GM23338 (cell line): Measurements from ENCODE around the gene CGB3. TPM values are rescaled to one million over a fixed set of nuclear protein-coding genes. Genes with fewer than 3 reads are reported as not detected.

Experiments used
- ATAC-seq: fragments of 200-7000 bp; cut with Tn5 transposase; 3 replicates; pipeline ENCODE4 v1.9.1; 2020
- DNase-seq: peaks from one replicate; pipeline ENCODE4 v3.0.0-alpha.2; 2015; ENCODE audit warnings: low spot score
- H2AFZ ChIP-seq: fragments of 200-600 bp; sonication (generic); 2 replicates; pipeline ENCODE4 v1.8.0; 2016; ENCODE audit warnings: antibody characterized with exemption, mild to moderate bottlenecking, moderate library complexity
- H3F3A ChIP-seq: fragments of 200-600 bp; sonication (generic); replicated peaks from 2 replicates; pipeline ENCODE4 v1.8.0; 2017; ENCODE audit warnings: antibody characterized with exemption, mixed run types, low read depth
- H3K27ac ChIP-seq: fragments of 200-600 bp; sonication (generic); 2 replicates; pipeline ENCODE4 v1.6.1; 2016; ENCODE audit warnings: low read depth
- H3K27me3 ChIP-seq: fragments of 200-600 bp; sonication (generic); 2 replicates; pipeline ENCODE4 v1.8.0; 2016; ENCODE audit warnings: mild to moderate bottlenecking, mixed run types, moderate library complexity; ENCODE audit not compliant: insufficient read depth
- H3K36me3 ChIP-seq: fragments of 200-600 bp; sonication (generic); 2 replicates; pipeline ENCODE4 v1.8.0; 2016; ENCODE audit warnings: mild to moderate bottlenecking; ENCODE audit not compliant: insufficient read depth
- H3K4me1 ChIP-seq: fragments of 200-600 bp; sonication (generic); 2 replicates; pipeline ENCODE4 v1.8.0; 2016; ENCODE audit warnings: mild to moderate bottlenecking, moderate library complexity; ENCODE audit not compliant: insufficient read depth
- H3K4me2 ChIP-seq: fragments of 200-600 bp; sonication (generic); 2 replicates; pipeline ENCODE4 v1.7.1; 2017; ENCODE audit warnings: mixed run types
- H3K4me3 ChIP-seq: fragments of 200-600 bp; sonication (generic); 2 replicates; pipeline ENCODE4 v1.6.1; 2016; ENCODE audit warnings: mixed run types
- H3K79me2 ChIP-seq: fragments of 200-600 bp; sonication (generic); replicated peaks from 2 replicates; pipeline ENCODE4 v1.8.0; 2017; ENCODE audit warnings: mild to moderate bottlenecking; ENCODE audit not compliant: insufficient read depth
- H3K9me2 ChIP-seq: fragments of 200-600 bp; sonication (generic); 2 replicates; pipeline ENCODE4 v1.8.0; 2017; ENCODE audit not compliant: insufficient read depth
- H4K20me1 ChIP-seq: fragments of 200-600 bp; sonication (generic); replicated peaks from 2 replicates; pipeline ENCODE4 v1.8.0; 2017; ENCODE audit warnings: mild to moderate bottlenecking; ENCODE audit not compliant: insufficient read depth
- H3K27ac Mint-ChIP-seq: 2 replicates; pipeline ENCODE4 v1.8.0; 2020; ENCODE audit warnings: inconsistent platforms, mild to moderate bottlenecking, moderate library complexity, mixed read lengths
- H3K27me3 Mint-ChIP-seq: 3 replicates; pipeline ENCODE4 v1.8.0; 2022; ENCODE audit warnings: low read depth, mild to moderate bottlenecking, moderate library complexity, mixed read lengths, inconsistent platforms; ENCODE audit not compliant: insufficient read depth, poor library complexity
- H3K36me3 Mint-ChIP-seq: 3 replicates; pipeline ENCODE4 v1.8.0; 2021; ENCODE audit warnings: low read depth, mild to moderate bottlenecking, inconsistent platforms, moderate library complexity, mixed read lengths
- H3K4me1 Mint-ChIP-seq: 3 replicates; pipeline ENCODE4 v1.8.0; 2020; ENCODE audit warnings: mild to moderate bottlenecking, inconsistent platforms, mixed read lengths
- H3K4me3 Mint-ChIP-seq: 3 replicates; pipeline ENCODE4 v1.8.0; 2021; ENCODE audit warnings: moderate library complexity, mild to moderate bottlenecking, inconsistent platforms, mixed read lengths
- H3K9me3 Mint-ChIP-seq: 3 replicates; pipeline ENCODE4 v1.8.0; 2020; ENCODE audit warnings: moderate library complexity, mild to moderate bottlenecking, inconsistent platforms, mixed read lengths
- JUNB ChIP-seq: IDR thresholded peaks from one replicate; pipeline ENCODE4 v1.6.1; 2016; ENCODE audit warnings: antibody characterized with exemption; ENCODE audit not compliant: unreplicated experiment
- NANOG ChIP-seq: IDR thresholded peaks from 2 replicates; pipeline ENCODE4 v1.6.1; 2016; ENCODE audit warnings: antibody characterized with exemption, borderline replicate concordance
- POLR2AphosphoS5 ChIP-seq: IDR thresholded peaks from 2 replicates; pipeline ENCODE4 v1.6.1; 2016; ENCODE audit warnings: antibody characterized with exemption, low read depth
- STAT1 ChIP-seq: IDR thresholded peaks from one replicate; pipeline ENCODE4 v1.6.1; 2016; ENCODE audit warnings: antibody characterized with exemption; ENCODE audit not compliant: unreplicated experiment
- ZNF114 ChIP-seq: fragments of 250-450 bp; sonication (Bioruptor Pico); IDR thresholded peaks from 2 replicates; pipeline ENCODE4 v1.5.0; 2020; ENCODE audit warnings: mild to moderate bottlenecking, moderate library complexity
- polyA plus RNA-seq: library from polyadenylated mRNA; unstranded; fragments of >200 nt; fragmentation: Nextera tagmentation; extraction: Ambion mirVana; gene quantifications from 2 replicates; pipeline ENCODE4 v1.2.1, GENCODE V29; 2016
- total RNA-seq: library from RNA; depleted of rRNA; stranded (reverse); fragments of >200 nt; shearing (Covaris generic); gene quantifications from 2 replicates; pipeline ENCODE4 v1.2.3, GENCODE V29; 2014
- TF ChIP-seq, protein P1 (sequence below): IDR thresholded peaks from 2 replicates; pipeline ENCODE4 v1.6.1; 2016; ENCODE audit warnings: antibody characterized with exemption
- TF ChIP-seq, protein P2 (sequence below), 2 experiments: fragments of 200-600 bp in 1 of 2; sonication (generic) in 1 of 2; conservative IDR thresholded peaks; 2 replicates each; pipeline versions ENCODE4 v1.5.1 to v1.6.1; 2016 to 2017; ENCODE audit warnings: antibody characterized with exemption in 2 of 2, low read depth in 2 of 2, mild to moderate bottlenecking in 2 of 2, moderate library complexity in 1 of 2

Gene CGB3
- total and polyA plus RNA-seq, 2 experiments from 2014 or later = not detected

DNA sequence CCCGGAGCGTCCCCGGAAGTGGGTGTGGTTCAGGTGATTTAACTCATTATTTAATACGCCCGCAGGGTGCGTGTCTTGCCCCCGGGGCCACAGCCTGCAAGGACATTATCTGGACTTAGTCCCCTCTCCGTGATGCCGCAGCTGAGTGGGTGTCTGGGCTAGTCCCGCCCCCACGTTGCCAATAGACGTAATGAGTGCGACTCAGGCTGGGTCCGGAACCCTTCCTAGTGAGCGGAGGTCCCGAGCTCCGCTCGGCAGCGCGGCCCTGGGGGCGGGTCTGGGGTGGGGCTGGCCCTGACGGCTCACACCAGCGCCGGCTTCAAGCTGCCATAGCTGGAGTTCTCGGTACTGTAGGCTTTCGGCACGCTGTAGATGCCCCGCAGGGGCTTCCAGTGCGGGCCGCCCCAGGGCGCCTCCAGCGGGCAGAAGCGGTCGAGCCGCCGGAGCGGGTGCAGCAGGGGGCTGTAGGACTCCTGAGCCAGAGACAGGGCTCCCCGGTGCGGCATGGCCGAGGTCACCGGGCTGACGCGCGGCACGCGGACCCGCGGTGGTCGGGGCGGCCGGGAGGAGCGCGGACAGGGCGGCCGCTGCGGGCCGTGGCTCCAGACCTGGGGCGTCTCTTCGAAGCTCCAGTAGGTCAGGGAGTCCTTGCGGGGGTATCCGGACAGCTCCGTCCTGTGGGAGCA lies 6.3 kb downstream of the CGB3 start (continued):
- peak; percentile 12; the same call in 1 of the 2 replicates for TF ChIP-seq POLR2AphosphoS5
- TF ChIP-seq, protein P1, sequence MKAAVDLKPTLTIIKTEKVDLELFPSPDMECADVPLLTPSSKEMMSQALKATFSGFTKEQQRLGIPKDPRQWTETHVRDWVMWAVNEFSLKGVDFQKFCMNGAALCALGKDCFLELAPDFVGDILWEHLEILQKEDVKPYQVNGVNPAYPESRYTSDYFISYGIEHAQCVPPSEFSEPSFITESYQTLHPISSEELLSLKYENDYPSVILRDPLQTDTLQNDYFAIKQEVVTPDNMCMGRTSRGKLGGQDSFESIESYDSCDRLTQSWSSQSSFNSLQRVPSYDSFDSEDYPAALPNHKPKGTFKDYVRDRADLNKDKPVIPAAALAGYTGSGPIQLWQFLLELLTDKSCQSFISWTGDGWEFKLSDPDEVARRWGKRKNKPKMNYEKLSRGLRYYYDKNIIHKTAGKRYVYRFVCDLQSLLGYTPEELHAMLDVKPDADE = no peak
- TF ChIP-seq NANOG = no peak
- TF ChIP-seq, protein P2, sequence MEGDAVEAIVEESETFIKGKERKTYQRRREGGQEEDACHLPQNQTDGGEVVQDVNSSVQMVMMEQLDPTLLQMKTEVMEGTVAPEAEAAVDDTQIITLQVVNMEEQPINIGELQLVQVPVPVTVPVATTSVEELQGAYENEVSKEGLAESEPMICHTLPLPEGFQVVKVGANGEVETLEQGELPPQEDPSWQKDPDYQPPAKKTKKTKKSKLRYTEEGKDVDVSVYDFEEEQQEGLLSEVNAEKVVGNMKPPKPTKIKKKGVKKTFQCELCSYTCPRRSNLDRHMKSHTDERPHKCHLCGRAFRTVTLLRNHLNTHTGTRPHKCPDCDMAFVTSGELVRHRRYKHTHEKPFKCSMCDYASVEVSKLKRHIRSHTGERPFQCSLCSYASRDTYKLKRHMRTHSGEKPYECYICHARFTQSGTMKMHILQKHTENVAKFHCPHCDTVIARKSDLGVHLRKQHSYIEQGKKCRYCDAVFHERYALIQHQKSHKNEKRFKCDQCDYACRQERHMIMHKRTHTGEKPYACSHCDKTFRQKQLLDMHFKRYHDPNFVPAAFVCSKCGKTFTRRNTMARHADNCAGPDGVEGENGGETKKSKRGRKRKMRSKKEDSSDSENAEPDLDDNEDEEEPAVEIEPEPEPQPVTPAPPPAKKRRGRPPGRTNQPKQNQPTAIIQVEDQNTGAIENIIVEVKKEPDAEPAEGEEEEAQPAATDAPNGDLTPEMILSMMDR (conservative IDR thresholded peaks at IDR 0.05; ENCODE audit: low read depth in 2 of 2) = peak in 1 of 2 experiments; percentile 34; a peak in 3 of 4 replicates
- TF ChIP-seq ZNF114 = no peak
- TF ChIP-seq STAT1 = no peak

DNA sequence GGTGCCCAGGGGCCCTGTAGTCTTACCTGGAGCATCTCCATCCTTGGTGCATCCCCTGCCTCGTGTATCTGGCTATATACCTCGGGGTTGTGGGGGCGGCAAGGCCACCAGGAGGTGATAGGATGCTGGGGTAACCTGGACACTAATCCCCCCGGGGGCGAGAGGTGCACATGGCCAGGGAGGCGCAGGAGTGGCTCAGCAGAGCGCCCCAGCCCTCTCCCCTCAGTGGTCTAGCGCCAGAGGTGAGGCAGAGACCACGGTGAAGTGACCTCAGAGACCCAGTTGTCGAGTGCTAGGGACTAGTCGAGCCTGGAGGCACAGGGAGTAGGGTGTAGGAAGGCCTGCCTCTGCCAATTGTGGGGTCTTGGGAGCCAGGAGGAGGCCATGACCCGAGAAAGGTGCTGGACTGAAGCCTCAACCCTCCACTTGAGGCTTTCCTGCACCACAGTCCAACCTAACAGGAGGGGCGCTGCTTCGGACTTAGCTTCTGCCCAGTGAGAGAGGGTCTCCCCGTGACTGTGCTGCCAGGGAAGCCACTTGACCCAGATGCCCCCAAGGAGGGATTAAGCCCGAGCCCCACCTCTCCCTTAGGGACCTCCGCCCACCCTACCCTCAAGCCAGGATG lies 7.0 kb downstream of the CGB3 start, which contains the start of gene LHB:
Gene LHB (minus strand): TSS at position 51 of the 625 bp plus-strand sequence. CDS start 10 bp downstream, at position 41.
- peak; percentile 63 for DNase-seq
- H3K4me2 ChIP-seq = peak within 1 kb of the TSS; percentile 92
- H3K9me3 Mint-ChIP-seq = peaks cover 3% of the 10 kb centered on the region; the same call in 1 of the 3 replicates

More for the DNA sequence above, 7.0 kb downstream of the CGB3 start, which contains the start of gene LHB:
- Mint-ChIP-seq H3K4me3 (peak within 1 kb of the TSS; percentile 63), H3K36me3 (peaks cover 31% of the 10 kb centered on the region), H3K27ac (no peak within 1 kb of the TSS), H3K4me1 (peaks cover 22% of the 10 kb centered on the region), H3K27me3 (peaks cover 30% of the 10 kb centered on the region)
- Histone ChIP-seq H3K27ac (no peak within 1 kb of the TSS), H3K4me1 (peaks cover 19% of the 10 kb centered on the region; the same call in 1 of the 2 replicates), H3F3A (0 out of 2 replicates have a peak, but pooled peaks cover 3% of the 10 kb centered on the region), H3K79me2 (no peaks in the 10 kb centered on the region), H3K4me3 (peak within 1 kb of the TSS; percentile 64), H3K9me2 (no peaks in the 10 kb centered on the region), H3K36me3 (no peaks in the 10 kb centered on the region), H3K27me3 (peaks cover 35% of the 10 kb centered on the region), H2AFZ (no peak within 1 kb of the TSS), H4K20me1 (no peaks in the 10 kb centered on the region; the same call in 1 of the 2 replicates)
- ATAC-seq = no peak; the same call in 2 of the 3 replicates
- TF ChIP-seq, protein P2 (conservative IDR thresholded peaks at IDR 0.05; ENCODE audit: low read depth in 2 of 2) = peak in 1 of 2 experiments; percentile 17; a peak in 3 of 4 replicates
- TF ChIP-seq JUNB = no peak
